ENCODE measurements around the gene KRT31. TPM values are rescaled to one million over a fixed set of nuclear protein-coding genes. Genes with fewer than 3 reads are reported as not detected.

The KRT31 gene
- total RNA-seq, 1 experiment from 2014 or later = not detected

- Histone ChIP-seq H4K20me1 (ENCODE audit: insufficient read depth) (no peaks in the 10 kb centered on the region), H3K9me2 (ENCODE audit: insufficient read depth) (no peaks in the 10 kb centered on the region)
Measured at GRCh38 chr17:41386227-41386626, 11.2 kb downstream of the KRT31 start.

More at GRCh38 chr17:41386227-41386626, 11.2 kb downstream of the KRT31 start:
- Histone ChIP-seq H3K4me1 (ENCODE audit: control insufficient read depth in 1 of 2, insufficient read depth in 2 of 2, low read length in 2 of 2) (no peaks in the 10 kb centered on the region), H3K27me3 (ENCODE audit: insufficient read depth, low read length) (no peaks in the 10 kb centered on the region), H3K27ac (ENCODE audit: low read depth, low read length) (no peak overlapping the region), H3K9me3 (ENCODE audit: control insufficient read depth in 1 of 2, insufficient read depth in 1 of 2, low read depth in 1 of 2, low read length in 2 of 2) (peaks cover 4 to 12% of the 10 kb centered on the region in 2 experiments; a peak in 1 of 4 replicates), H3K4me2 (ENCODE audit: low read length) (no peak overlapping the region), H2AFZ (ENCODE audit: low read depth, low read length, poor library complexity, severe bottlenecking) (no peak overlapping the region), H3K36me3 (ENCODE audit: control insufficient read depth in 1 of 2, insufficient read depth in 2 of 2, low read length in 2 of 2) (no peaks in the 10 kb centered on the region), H3K79me2 (ENCODE audit: insufficient read depth, low read length) (no peaks in the 10 kb centered on the region), H3K4me3 (replicated peaks in 1 of 2; ENCODE audit: low read depth in 1 of 2, low read length in 2 of 2) (no peak overlapping the region), H3K9ac (ENCODE audit: low read length) (no peak overlapping the region)
- BruUV-seq (replicated peaks) = no TSS peak
- ChIA-PET RAD21 (ENCODE audit: low non-redundant PET in 1 of 2, low total read pairs in 2 of 2, uncharacterized antibody in 2 of 2, unreplicated experiment in 2 of 2) (no interaction called here), POLR2A (no interaction called here), CTCF (no interaction called here)
- intact Hi-C loops (cut with micrococcal nuclease) = no loop called here
- ATAC-seq (no peak), DNase-seq (ENCODE audit: low read depth, low spot score) (no peak)
- TF ChIP-seq ATF3 (IDR thresholded peaks at IDR 0.05) (no peak), SP1 (IDR thresholded peaks at IDR 0.05; ENCODE audit: low read depth) (no peak), JUND (IDR thresholded peaks at IDR 0.05) (no peak), SIN3A (IDR thresholded peaks at IDR 0.05; ENCODE audit: low read depth) (no peak), ZBTB33 (IDR thresholded peaks at IDR 0.05; ENCODE audit: extremely low read depth, insufficient replicate concordance, low read length) (no peak), REST (IDR thresholded peaks at IDR 0.05; ENCODE audit: low read depth) (no peak), TCF7L2 (IDR thresholded peaks at IDR 0.05; ENCODE audit: borderline replicate concordance, extremely low read depth, insufficient read depth, insufficient read length) (no peak), YY1 (IDR thresholded peaks at IDR 0.05; ENCODE audit: extremely low read depth, insufficient replicate concordance, low read depth, low read length) (no peak), POLR2AphosphoS5 (IDR thresholded peaks at IDR 0.05; ENCODE audit: low read depth, low read length) (no peak), ZNF274 (IDR thresholded peaks at IDR 0.05; ENCODE audit: low read depth, low read length) (no peak), POLR2A (IDR thresholded peaks at IDR 0.05; ENCODE audit: borderline replicate concordance, extremely low read depth, insufficient read depth, insufficient read length) (no peak)

Data from HCT116 (cell line).